Skeletal muscle cell (primary cell): ENCODE data around the gene RXRB.
"Not testable (repeated sequence)": the region's sequence is repeated elsewhere in the genome, so short reads cannot be mapped to it uniquely, and the experiment has no call there.

Source experiments
- DNase-seq: peaks from one replicate; pipeline ENCODE4 v3.0.0-alpha.2; 2010; ENCODE audit warnings: low read depth
- H3K4me3 ChIP-seq: 2 replicates; pipeline ENCODE4 v1.5.1; 2011; ENCODE audit warnings: low read depth, mild to moderate bottlenecking, control low read depth, low read length, moderate library complexity

The RXRB gene

GRCh38 chr6:33167374-33168283 lies 32.8 kb downstream of the RXRB start:
- no peak overlapping the region for H3K4me3 ChIP-seq
- no peak for DNase-seq

- no peak for DNase-seq
These were observed 33.7 kb downstream of the RXRB start for GRCh38 chr6:33166811-33167210.

GRCh38 chr6:33166363-33166762 lies 34.1 kb downstream of the RXRB start:
- no peak for DNase-seq
- H3K4me3 ChIP-seq: no peak overlapping the region

More at GRCh38 chr6:33166811-33167210, 33.7 kb downstream of the RXRB start:
- H3K4me3 ChIP-seq: no peak overlapping the region

- no peak for DNase-seq
These were observed 34.7 kb downstream of the RXRB start for GRCh38 chr6:33165581-33166258.

GRCh38 chr6:33164665-33165373 lies 35.6 kb downstream of the RXRB start:
- no peak for DNase-seq
- H3K4me3 ChIP-seq: no peak overlapping the region

More at GRCh38 chr6:33165581-33166258, 34.7 kb downstream of the RXRB start:
- H3K4me3 ChIP-seq: no peak overlapping the region

- DNase-seq: no peak
- no peak overlapping the region for H3K4me3 ChIP-seq
These were observed 36.3 kb downstream of the RXRB start for GRCh38 chr6:33164176-33164575.

GRCh38 chr6:33163540-33163939 lies 36.9 kb downstream of the RXRB start:
- no peak overlapping the region for H3K4me3 ChIP-seq
- no peak for DNase-seq

GRCh38 chr6:33161354-33162331 lies 38.8 kb downstream of the RXRB start:
- no peak for DNase-seq
- peak overlapping the region; percentile 47 for H3K4me3 ChIP-seq

- H3K4me3 ChIP-seq: no peak overlapping the region
- DNase-seq: peak; percentile 41
These were observed 39.6 kb downstream of the RXRB start for GRCh38 chr6:33160728-33161344.

- no peak for DNase-seq
- H3K4me3 ChIP-seq: no peak overlapping the region
These were observed 40.4 kb downstream of the RXRB start for GRCh38 chr6:33160096-33160495.

GRCh38 chr6:33156964-33157363 lies 43.5 kb downstream of the RXRB start:
- no peak for DNase-seq
- no peak overlapping the region for H3K4me3 ChIP-seq

- no peak for DNase-seq
- no peak overlapping the region for H3K4me3 ChIP-seq
These were observed 43.9 kb downstream of the RXRB start for GRCh38 chr6:33156561-33156960.

- no peak overlapping the region for H3K4me3 ChIP-seq
- no peak for DNase-seq
These were observed 46.1 kb downstream of the RXRB start for GRCh38 chr6:33154349-33154748.

- DNase-seq: no peak
- H3K4me3 ChIP-seq: no peak overlapping the region
These were observed 49.4 kb downstream of the RXRB start for GRCh38 chr6:33151050-33151449.

- H3K4me3 ChIP-seq, DNase-seq: not testable (repeated sequence)
These were observed 49.9 kb downstream of the RXRB start for GRCh38 chr6:33150560-33150959.

GRCh38 chr6:33147807-33148666 lies 52.4 kb downstream of the RXRB start:
- no peak overlapping the region for H3K4me3 ChIP-seq
- DNase-seq: peak; percentile 4

- DNase-seq: no peak
- no peak overlapping the region for H3K4me3 ChIP-seq
These were observed 56.1 kb downstream of the RXRB start for GRCh38 chr6:33144373-33144772.
